H1 (cell line): ENCODE results near the gene OPCML. TPM values are rescaled to one million over a fixed set of nuclear protein-coding genes. Genes with fewer than 3 reads are reported as not detected.
A peak's percentile ranks its signal among the peaks of the same experiment; 100 is the strongest.

Source experiments
- CTCF ChIA-PET: fragments of 300-600 bp; sonication (Branson Sonifier 250); formaldehyde crosslinking; loops from one replicate; lab custom pipeline; 2021; ENCODE audit not compliant: partially characterized antibody; lab: Charles Lee
- POLR2A ChIA-PET: fragments of 300-600 bp; sonication (Branson Sonifier 250); formaldehyde crosslinking; loops from one replicate; lab custom pipeline; 2021; ENCODE audit warnings: inconsistent platforms; ENCODE audit not compliant: partially characterized antibody; lab: Charles Lee
- DNase-seq, 2 experiments: peaks; one replicate each; pipeline versions ENCODE4 v3.0.0 to v3.0.0-alpha.2; 2010 to 2022; ENCODE audit warnings: low spot score in 2 of 2, low read depth in 1 of 2, mixed read lengths in 1 of 2
- FAIRE-seq: peaks from 2 replicates; lab custom pipeline; 2011; peaks lifted over from hg19 to GRCh38; lab: Jason Lieb, UNC
- H2AFZ ChIP-seq: 2 replicates; pipeline ENCODE4 v1.8.1; 2012; ENCODE audit warnings: low read length, inconsistent platforms
- H2AK5ac ChIP-seq: 2 replicates; pipeline ENCODE4 v1.6.1; 2013; ENCODE audit warnings: low read depth, low read length
- H2BK120ac ChIP-seq: replicated peaks from 2 replicates; pipeline ENCODE3; 2013; ENCODE audit warnings: low read depth, low read length, inconsistent platforms
- H2BK12ac ChIP-seq: 2 replicates; pipeline ENCODE4 v1.6.1; 2013; ENCODE audit warnings: low read depth, low read length
- H2BK15ac ChIP-seq: 2 replicates; pipeline ENCODE4 v1.6.1; 2013; ENCODE audit warnings: low read length
- H2BK20ac ChIP-seq: 2 replicates; pipeline ENCODE4 v1.6.1; 2013; ENCODE audit warnings: low read length
- H2BK5ac ChIP-seq: 2 replicates; pipeline ENCODE4 v1.6.1; 2013; ENCODE audit warnings: low read depth, low read length
- H3K14ac ChIP-seq: 2 replicates; pipeline ENCODE4 v1.6.1; 2013; ENCODE audit warnings: inconsistent platforms; ENCODE audit not compliant: insufficient read length
- H3K18ac ChIP-seq: 2 replicates; pipeline ENCODE4 v1.6.1; 2013; ENCODE audit warnings: low read length; ENCODE audit errors: extremely low read depth
- H3K23ac ChIP-seq: 2 replicates; pipeline ENCODE4 v1.6.1; 2013; ENCODE audit warnings: inconsistent platforms; ENCODE audit not compliant: insufficient read length
- H3K23me2 ChIP-seq: 2 replicates; pipeline ENCODE4 v1.6.1; 2013; ENCODE audit warnings: low read depth, low read length
- H3K27ac ChIP-seq: 2 replicates; pipeline ENCODE4 v1.6.1; 2011; ENCODE audit warnings: low read depth, low read length, inconsistent platforms
- H3K27me3 ChIP-seq, 4 experiments: replicated peaks in 1 of 4; 1 replicate in 1 of 4; 2 replicates in 3 of 4; pipeline versions ENCODE4 v1.6.1 to v1.8.1; 2011 to 2013; ENCODE audit warnings: low read length in 3 of 4, mild to moderate bottlenecking in 3 of 4, inconsistent platforms in 2 of 4, mixed read lengths in 2 of 4, moderate library complexity in 1 of 4; ENCODE audit not compliant: control insufficient read depth in 3 of 4, insufficient read depth in 3 of 4; ENCODE audit errors: extremely low read depth in 1 of 4
- H3K36me3 ChIP-seq, 4 experiments: 2 replicates each; pipeline versions ENCODE4 v1.6.1 to v1.8.1; 2011 to 2013; ENCODE audit warnings: mild to moderate bottlenecking in 4 of 4, low read length in 3 of 4, moderate library complexity in 2 of 4, control low read depth in 1 of 4, inconsistent platforms in 1 of 4; ENCODE audit not compliant: insufficient read depth in 4 of 4, control insufficient read depth in 2 of 4
- H3K4ac ChIP-seq: replicated peaks from 2 replicates; pipeline ENCODE3; 2013; ENCODE audit warnings: low read length, low read depth, mixed read lengths, inconsistent platforms; ENCODE audit not compliant: insufficient read length
- H3K4me1 ChIP-seq, 4 experiments: replicated peaks in 1 of 4; 1 replicate in 1 of 4; 2 replicates in 3 of 4; pipeline versions ENCODE4 v1.6.1 to v1.8.1; 2011 to 2013; ENCODE audit warnings: low read length in 3 of 4, inconsistent platforms in 2 of 4, mixed read lengths in 1 of 4; ENCODE audit not compliant: insufficient read depth in 4 of 4, control insufficient read depth in 3 of 4
- H3K4me2 ChIP-seq, 2 experiments: 2 replicates each; pipeline versions ENCODE4 v1.6.1 to v1.8.1; 2011 to 2013; ENCODE audit warnings: low read depth in 2 of 2, low read length in 2 of 2, control low read depth in 1 of 2, inconsistent platforms in 1 of 2, mild to moderate bottlenecking in 1 of 2; ENCODE audit not compliant: insufficient read depth in 1 of 2
- H3K4me3 ChIP-seq, 4 experiments: fragments of 200-600, 300-600 bp in 1 of 4; sonication (generic), shearing (Covaris generic), sonication (Bioruptor Twin) in 1 of 4; 2 replicates each; pipeline versions ENCODE4 v1.5.1 to v1.8.1; 2011 to 2016; ENCODE audit warnings: low read length in 4 of 4, low read depth in 3 of 4, control low read depth in 2 of 4, inconsistent platforms in 2 of 4, mild to moderate bottlenecking in 2 of 4, mixed read lengths in 1 of 4, moderate library complexity in 1 of 4; ENCODE audit not compliant: insufficient read depth in 2 of 4; ENCODE audit errors: extremely low read depth in 1 of 4
- H3K56ac ChIP-seq: replicated peaks from 2 replicates; pipeline ENCODE3; 2013; ENCODE audit warnings: low read depth, mild to moderate bottlenecking, mixed read lengths, low read length, inconsistent platforms; ENCODE audit not compliant: insufficient read length
- H3K79me1 ChIP-seq: 2 replicates; pipeline ENCODE4 v1.6.1; 2013; ENCODE audit warnings: low read depth, low read length, control low read depth
- H3K79me2 ChIP-seq, 2 experiments: 2 replicates each; pipeline versions ENCODE4 v1.6.1 to v1.8.1; 2012 to 2013; ENCODE audit warnings: low read length in 2 of 2, mild to moderate bottlenecking in 2 of 2, inconsistent platforms in 1 of 2; ENCODE audit not compliant: insufficient read depth in 2 of 2, control insufficient read depth in 1 of 2
- H3K9ac ChIP-seq, 4 experiments: replicated peaks in 1 of 4; 1 replicate in 1 of 4; 2 replicates in 3 of 4; pipeline versions ENCODE4 v1.6.1 to v1.8.1; 2011 to 2013; ENCODE audit warnings: low read depth in 3 of 4, low read length in 3 of 4, control low read depth in 2 of 4, mild to moderate bottlenecking in 2 of 4, moderate library complexity in 2 of 4, inconsistent platforms in 1 of 4; ENCODE audit errors: extremely low read depth in 1 of 4
- H3K9me3 ChIP-seq, 2 experiments: 2 replicates each; pipeline versions ENCODE4 v1.6.1 to v1.8.1; 2012 to 2013; ENCODE audit warnings: mild to moderate bottlenecking in 2 of 2, moderate library complexity in 2 of 2, control low read depth in 1 of 2, inconsistent platforms in 1 of 2, low read depth in 1 of 2, low read length in 1 of 2, mixed read lengths in 1 of 2; ENCODE audit not compliant: insufficient read depth in 2 of 2
- H4K20me1 ChIP-seq, 2 experiments: replicated peaks in 1 of 2; 2 replicates each; pipeline versions ENCODE3 to v1.8.1; 2011 to 2013; ENCODE audit warnings: inconsistent platforms in 2 of 2, low read length in 2 of 2, mild to moderate bottlenecking in 1 of 2; ENCODE audit not compliant: insufficient read depth in 2 of 2, control insufficient read depth in 1 of 2
- H4K5ac ChIP-seq: 2 replicates; pipeline ENCODE4 v1.6.1; 2013; ENCODE audit warnings: low read length, low read depth, mixed read lengths, inconsistent platforms; ENCODE audit not compliant: insufficient read length
- H4K8ac ChIP-seq: 2 replicates; pipeline ENCODE4 v1.8.0; 2013; ENCODE audit warnings: mild to moderate bottlenecking, moderate library complexity, low read length, inconsistent platforms; ENCODE audit not compliant: insufficient read depth; ENCODE audit errors: extremely low read depth
- H4K91ac ChIP-seq: replicated peaks from 2 replicates; pipeline ENCODE3; 2013; ENCODE audit warnings: low read length, mixed read lengths, inconsistent platforms; ENCODE audit not compliant: insufficient read length
- E2F6 ChIP-seq: IDR thresholded peaks from 2 replicates; pipeline ENCODE4 v1.6.1; 2012; ENCODE audit warnings: inconsistent platforms
- EGR1 ChIP-seq: IDR thresholded peaks from 2 replicates; pipeline ENCODE4 v1.6.1; 2011; ENCODE audit warnings: low read depth, low read length, borderline replicate concordance
- GABPA ChIP-seq: IDR thresholded peaks from 2 replicates; pipeline ENCODE4 v1.6.1; 2011; ENCODE audit warnings: mild to moderate bottlenecking, low read length, moderate library complexity, borderline replicate concordance; ENCODE audit not compliant: insufficient read depth
- KDM5A ChIP-seq: fragments of 200-600 bp; IDR thresholded peaks from 2 replicates; pipeline ENCODE4 v1.7.1; 2012; ENCODE audit warnings: mild to moderate bottlenecking, low read length, inconsistent platforms, mixed read lengths
- MAX ChIP-seq: IDR thresholded peaks from 2 replicates; pipeline ENCODE4 v1.6.1; 2012; ENCODE audit warnings: inconsistent platforms
- NRF1 ChIP-seq: IDR thresholded peaks from 2 replicates; pipeline ENCODE4 v1.6.1; 2011; ENCODE audit warnings: mild to moderate bottlenecking, low read depth, low read length, improper control_type of control experiment
- RXRA ChIP-seq: IDR thresholded peaks from 2 replicates; pipeline ENCODE4 v1.6.1; 2011; ENCODE audit warnings: low read depth, mild to moderate bottlenecking, low read length, moderate library complexity; ENCODE audit not compliant: insufficient read depth
- SP2 ChIP-seq: IDR thresholded peaks from 2 replicates; pipeline ENCODE4 v1.6.1; 2012; ENCODE audit warnings: mild to moderate bottlenecking, low read length, inconsistent platforms
- SP4 ChIP-seq: IDR thresholded peaks from 2 replicates; pipeline ENCODE4 v1.6.1; 2012; ENCODE audit warnings: low read length, inconsistent platforms
- SUZ12 ChIP-seq: fragments of 200-600 bp; sonication (generic); IDR thresholded peaks from 2 replicates; pipeline ENCODE4 v1.6.1; 2012; ENCODE audit warnings: mild to moderate bottlenecking, inconsistent platforms, low read length, moderate library complexity, mixed read lengths
- TBP ChIP-seq: IDR thresholded peaks from 2 replicates; pipeline ENCODE4 v1.6.1; 2011; ENCODE audit warnings: low read depth, low read length, improper control_type of control experiment
- WGBS, 2 experiments: shearing (Covaris generic) in 1 of 2; methylation state at CpG; one replicate each; pipeline versions ENCODE4 v1.1.6 to v1.1.7; 2013 to 2015; ENCODE audit warnings: low lambda C conversion rate in 2 of 2, mixed read lengths in 2 of 2, inconsistent platforms in 1 of 2, low coverage in 1 of 2, missing lambda C conversion rate in 1 of 2; ENCODE audit not compliant: insufficient replicate concordance in 2 of 2, insufficient coverage in 1 of 2, insufficient read length in 1 of 2; ENCODE audit errors: extremely low coverage in 1 of 2, missing lambda C conversion rate in 1 of 2; 5-methylcytosine and 5-hydroxymethylcytosine counted together
- polyA plus RNA-seq, 7 experiments: library from polyadenylated mRNA; depleted of rRNA in 3 of 7; stranded (reverse) in 5 of 7; unstranded in 2 of 7; fragments of >200 nt in 5 of 7; fragments of 200-250 nt in 2 of 7; gene quantifications; 1 replicate in 5 of 7; 2 replicates in 1 of 7; 4 replicates in 1 of 7; pipeline versions ENCODE4 v1.2.1 to v1.2.3, GENCODE V29; 2011 to 2013; ENCODE audit warnings: missing spikeins in 2 of 7, mixed read lengths in 2 of 7
- total RNA-seq: library from RNA; stranded (reverse); fragmentation: NEBNext Ultra II Directional; extraction: Animal tissue kit (Norgen Biotek cat#: 25700); gene quantifications from 2 replicates; pipeline ENCODE4 v1.2.1, GENCODE V29; 2021

OPCML gene
- total and polyA plus RNA-seq, 2 of the 8 experiments (the other 6 are each of a cell fraction or from before 2014, with no cell fraction given): 2.3 to 3.1 TPM

GRCh38 chr11:132718711-132719671 is 813.3 kb downstream of the OPCML start:
- Histone ChIP-seq H2BK5ac (peak overlapping the region; percentile 75; the same call in 1 of the 2 replicates), H2BK120ac (no peak overlapping the region), H3K9ac (no peak overlapping the region), H2AFZ (peak overlapping the region; percentile 69; the same call in 1 of the 2 replicates), H4K91ac (peak overlapping the region; percentile 55), H2BK20ac (peak overlapping the region; percentile 90; the same call in 1 of the 2 replicates), H3K4me1 (peaks cover 0 to 2% (median 0%) of the 10 kb centered on the region in 4 experiments; a peak in 3 of 7 replicates), H4K5ac (no peak overlapping the region), H3K4me2 (no peak overlapping the region), H3K18ac (no peak overlapping the region; the same call in 1 of the 2 replicates), H3K14ac (no peak overlapping the region), H3K36me3 (no peaks in the 10 kb centered on the region), H2BK12ac (peak overlapping the region; percentile 87; the same call in 1 of the 2 replicates), H3K9me3 (no peaks in the 10 kb centered on the region), H3K4me3 (no peak overlapping the region), H3K23me2 (no peaks in the 10 kb centered on the region), H3K27ac (no peak overlapping the region), H4K8ac (no peak overlapping the region), H3K79me1 (no peaks in the 10 kb centered on the region), H2BK15ac (0 out of 2 replicates have a peak overlapping the region, but pooled peaks have one; percentile 95), H3K79me2 (no peaks in the 10 kb centered on the region), H3K27me3 (no peaks in the 10 kb centered on the region), H3K4ac (peak overlapping the region; percentile 65), H2AK5ac (no peak overlapping the region), H4K20me1 (no peaks in the 10 kb centered on the region), H3K23ac (no peak overlapping the region), H3K56ac (no peak overlapping the region)
- FAIRE-seq: no peak
- ChIA-PET CTCF (interaction anchor here (1.0 kb wide), 1 partner anchor 9 kb away, joined by 3 read pairs; no protein-coding TSS in a partner anchor), POLR2A (no interaction called here)
- no peak for DNase-seq
- no peak for TF ChIP-seq GABPA
- no peak for TF ChIP-seq MAX
- TF ChIP-seq KDM5A: no peak
- no peak for TF ChIP-seq EGR1
- no peak for TF ChIP-seq SP2
- TF ChIP-seq SP4: no peak
- TF ChIP-seq E2F6: no peak
- no peak for TF ChIP-seq TBP
- no peak for TF ChIP-seq SUZ12
- TF ChIP-seq RXRA: no peak
- no peak for TF ChIP-seq NRF1
- WGBS, 2 experiments: 91% methylated on average over 27 of the region's 27 CpGs; no CpG with 5 or more reads in 1 of the 2 experiments
